OCI-LY7 (cell line): ENCODE data around the gene LRRK1. TPM values are rescaled to one million over a fixed set of nuclear protein-coding genes. Genes with fewer than 3 reads are reported as not detected.

Source experiments
- BruUV-seq: library from RNA; stranded (reverse); fragments of 400-500 nt; replicated peaks from 2 replicates; lab custom pipeline; 2021; lab: Mats Ljungman, UMichigan
- CTCF ChIA-PET: fragments of 300-600 bp; sonication (Branson Sonifier 250); formaldehyde crosslinking; loops from one replicate; lab custom pipeline; 2022; ENCODE audit warnings: antibody characterized with exemption; ENCODE audit not compliant: unreplicated experiment; lab: Charles Lee
- POLR2A ChIA-PET: fragments of 300-600 bp; sonication (Branson Sonifier 250); formaldehyde crosslinking; loops from one replicate; lab custom pipeline; 2022; ENCODE audit warnings: antibody characterized with exemption; lab: Charles Lee
- DNase-seq: peaks from one replicate; pipeline ENCODE4 v3.0.0-alpha.2; 2015; ENCODE audit warnings: low spot score
- H2AFZ ChIP-seq: fragments of 200-600 bp; sonication (generic), shearing (Covaris generic); 2 replicates; pipeline ENCODE4 v1.6.1; 2014; ENCODE audit warnings: mild to moderate bottlenecking, antibody characterized with exemption, low read length, moderate library complexity
- H3K27ac ChIP-seq: fragments of 200-600 bp; sonication (generic); 2 replicates; pipeline ENCODE4 v1.5.1; 2014; ENCODE audit warnings: mixed run types, low read depth, mild to moderate bottlenecking, moderate library complexity, low read length, inconsistent platforms; ENCODE audit not compliant: poor library complexity, severe bottlenecking
- H3K36me3 ChIP-seq: fragments of 200-600 bp; sonication (generic); 2 replicates; pipeline ENCODE4 v1.6.1; 2014; ENCODE audit warnings: mild to moderate bottlenecking, antibody characterized with exemption, low read length, moderate library complexity, mixed read lengths; ENCODE audit not compliant: insufficient read depth
- H3K4me1 ChIP-seq: fragments of 200-600 bp; sonication (generic); 2 replicates; pipeline ENCODE4 v1.5.1; 2014; ENCODE audit warnings: mild to moderate bottlenecking, low read length; ENCODE audit not compliant: insufficient read depth, poor library complexity, severe bottlenecking
- H3K4me2 ChIP-seq: fragments of 200-600 bp; sonication (generic); 2 replicates; pipeline ENCODE4 v1.6.1; 2014; ENCODE audit warnings: mild to moderate bottlenecking, low read length
- H3K4me3 ChIP-seq: fragments of 200-600 bp; sonication (generic); 2 replicates; pipeline ENCODE4 v1.5.1; 2014; ENCODE audit warnings: mild to moderate bottlenecking, low read depth, low read length; ENCODE audit not compliant: poor library complexity, severe bottlenecking
- H3K79me2 ChIP-seq: fragments of 200-600 bp; sonication (generic); 2 replicates; pipeline ENCODE4 v1.6.1; 2016; ENCODE audit warnings: low read depth, mild to moderate bottlenecking, low read length, moderate library complexity, mixed read lengths; ENCODE audit not compliant: insufficient read depth
- H3K9me2 ChIP-seq: fragments of 200-600 bp; sonication (generic); 2 replicates; pipeline ENCODE4 v1.6.1; 2016; ENCODE audit warnings: mild to moderate bottlenecking, low read length, mixed read lengths; ENCODE audit not compliant: insufficient read depth
- H3K9me3 ChIP-seq: fragments of 200-600 bp; sonication (generic); 2 replicates; pipeline ENCODE4 v1.6.1; 2014; ENCODE audit warnings: mild to moderate bottlenecking, mixed run types, low read length, mixed read lengths
- H4K20me1 ChIP-seq: fragments of 200-600 bp; sonication (generic); 2 replicates; pipeline ENCODE4 v1.6.1; 2014; ENCODE audit warnings: mild to moderate bottlenecking, antibody characterized with exemption, low read length, moderate library complexity, mixed read lengths; ENCODE audit not compliant: insufficient read depth
- CTCF ChIP-seq: fragments of 200-600 bp; sonication (generic); conservative IDR thresholded peaks from 2 replicates; pipeline ENCODE4 v1.5.1; 2014; ENCODE audit warnings: mild to moderate bottlenecking, antibody characterized with exemption, low read length, moderate library complexity, mixed read lengths
- EZH2phosphoT487 ChIP-seq: fragments of 200-600 bp; sonication (generic); IDR thresholded peaks from 2 replicates; pipeline ENCODE4 v1.6.1; 2018; ENCODE audit warnings: low read depth, borderline replicate concordance, mild to moderate bottlenecking, mixed run types, antibody characterized with exemption, low read length, moderate library complexity, mixed read lengths
- intact Hi-C: fragments of 100-400 bp; cut with micrococcal nuclease; formaldehyde crosslinking; loops from one replicate; pipeline ENCODE4 v1.10.0; 2022; ENCODE audit not compliant: unreplicated experiment
- total RNA-seq, 2 experiments: library from RNA; depleted of rRNA in 1 of 2; stranded (reverse); fragments of >200 nt in 1 of 2; shearing (Covaris generic) in 1 of 2; gene quantifications; 2 replicates each; pipeline ENCODE4 v1.2.3, GENCODE V29; 2014 to 2022

The LRRK1 gene
- total RNA-seq, 2 experiments from 2014 or later, result 92.3 to 233 TPM

DNA sequence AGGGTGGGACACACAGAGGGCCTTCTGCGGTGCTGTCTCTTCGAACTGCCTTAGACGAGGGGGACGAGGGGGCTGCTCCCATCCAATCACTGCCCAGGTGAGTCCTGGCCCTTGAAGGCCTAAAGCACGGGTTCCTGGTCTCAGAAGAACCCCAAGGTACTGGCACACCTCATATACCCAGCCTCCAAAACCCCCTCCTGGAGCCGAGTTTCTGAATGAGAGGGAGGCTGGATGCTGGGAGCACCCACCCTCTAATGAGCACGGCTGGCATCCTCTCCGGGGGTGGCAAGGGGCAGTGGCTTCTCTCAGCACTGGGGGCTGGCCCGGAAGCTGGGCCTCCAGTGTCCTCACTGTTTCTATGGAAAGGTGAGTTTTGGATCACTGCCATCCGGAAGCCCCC lies 165.6 kb downstream of the LRRK1 start:
- no peak for DNase-seq
- H3K27ac ChIP-seq, result no peak overlapping the region
- POLR2A ChIA-PET, result interaction anchor here (1.1 to 1.7 kb wide), 2 partner anchors 167 to 212 kb away, joined by 3 to 5 read pairs; partner anchors contain the start of gene CHSY1
- CTCF ChIA-PET, result no interaction called here
- H3K9me3 ChIP-seq, result no peaks in the 10 kb centered on the region
- no peaks in the 10 kb centered on the region for H3K79me2 ChIP-seq
- TF ChIP-seq EZH2phosphoT487 (no peak), CTCF (no peak)
- H4K20me1 ChIP-seq, result no peaks in the 10 kb centered on the region
- no peak overlapping the region for H2AFZ ChIP-seq
- intact Hi-C loops, result no loop called here
- no peaks in the 10 kb centered on the region for H3K9me2 ChIP-seq
- H3K36me3 ChIP-seq, result no peaks in the 10 kb centered on the region
- BruUV-seq, result no TSS peak
- H3K4me1 ChIP-seq, result no peaks in the 10 kb centered on the region
- no peak overlapping the region for H3K4me3 ChIP-seq
- no peak overlapping the region for H3K4me2 ChIP-seq

GRCh38 chr15:101085311-101085700 lies 166.1 kb downstream of the LRRK1 start:
- Histone ChIP-seq H2AFZ (no peak overlapping the region), H4K20me1 (no peaks in the 10 kb centered on the region), H3K4me3 (no peak overlapping the region), H3K9me2 (no peaks in the 10 kb centered on the region), H3K36me3 (no peaks in the 10 kb centered on the region), H3K9me3 (no peaks in the 10 kb centered on the region), H3K27ac (no peak overlapping the region), H3K79me2 (no peaks in the 10 kb centered on the region), H3K4me1 (no peaks in the 10 kb centered on the region), H3K4me2 (no peak overlapping the region)
- ChIA-PET CTCF (no interaction called here), POLR2A (interaction anchor here (1.1 to 1.7 kb wide), 2 partner anchors 167 to 212 kb away, joined by 3 to 5 read pairs; partner anchors contain the start of gene CHSY1)
- intact Hi-C loops, result no loop called here
- no TSS peak for BruUV-seq
- no peak for DNase-seq
- TF ChIP-seq CTCF (no peak), EZH2phosphoT487 (no peak)

DNA sequence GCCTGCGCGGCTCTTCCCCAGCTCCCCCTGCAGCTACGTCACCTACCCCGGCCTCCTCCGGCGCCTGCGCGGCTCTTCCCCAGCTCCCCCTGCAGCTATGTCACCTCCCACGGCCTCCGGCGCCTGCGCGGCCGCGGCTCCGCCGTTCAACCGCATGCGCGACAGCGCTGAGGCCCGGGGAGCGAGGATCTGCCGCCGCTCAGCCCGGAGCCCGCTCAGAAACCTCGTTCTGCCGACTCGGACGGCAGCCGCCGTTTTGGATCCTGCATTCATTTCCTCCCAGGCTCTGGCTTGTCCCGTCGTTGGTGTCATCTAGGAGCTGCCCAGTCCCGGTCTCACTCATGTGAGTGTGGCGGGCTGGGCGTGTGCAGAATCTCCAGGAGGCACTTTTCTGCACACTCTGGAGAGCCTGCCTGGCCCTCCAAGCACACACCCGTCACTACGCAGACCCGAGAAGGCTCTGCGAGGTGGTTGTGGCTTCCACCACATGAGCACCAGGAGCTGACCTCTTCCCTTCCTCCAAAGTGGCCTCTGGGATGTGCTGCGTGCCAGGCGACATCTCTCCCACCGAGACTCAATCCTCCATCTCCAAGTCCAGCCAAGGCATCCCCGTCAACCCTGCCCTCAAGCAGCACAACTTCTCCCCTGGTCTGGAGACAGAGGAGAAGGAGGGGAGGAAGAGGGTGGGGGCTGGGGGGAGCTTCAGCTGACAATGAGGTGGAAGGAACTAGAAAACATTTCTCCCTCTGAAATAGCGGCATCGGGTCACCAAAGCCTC lies 167.4 kb downstream of the LRRK1 start:
- H3K9me3 ChIP-seq, result no peaks in the 10 kb centered on the region
- H3K79me2 ChIP-seq, result no peaks in the 10 kb centered on the region
- H3K27ac ChIP-seq, result no peak overlapping the region
- no peak overlapping the region for H2AFZ ChIP-seq
- H3K9me2 ChIP-seq, result no peaks in the 10 kb centered on the region
- H3K4me1 ChIP-seq, result no peaks in the 10 kb centered on the region
- BruUV-seq, result no TSS peak
- H3K36me3 ChIP-seq, result no peaks in the 10 kb centered on the region
- ChIA-PET CTCF (no interaction called here), POLR2A (interaction anchor here (0.9 kb wide), 1 partner anchor 365 kb away, joined by 4 read pairs; no protein-coding TSS in a partner anchor)
- intact Hi-C loops, result no loop called here
- no peaks in the 10 kb centered on the region for H4K20me1 ChIP-seq
- no peak for DNase-seq
- H3K4me2 ChIP-seq, result no peak overlapping the region
- TF ChIP-seq CTCF (no peak), EZH2phosphoT487 (no peak)
- H3K4me3 ChIP-seq, result no peak overlapping the region
